ENCODE data around the gene ELL. TPM values are rescaled to one million over a fixed set of nuclear protein-coding genes. Genes with fewer than 3 reads are reported as not detected.
A peak's percentile ranks its signal among the peaks of the same experiment; 100 is the strongest.

ELL gene
- total RNA-seq, 4 donors from 2014 or later = 16.2 to 72.2 (median 18.0) TPM

GRCh38 chr19:18490728-18491127, 31.1 kb downstream of the ELL start:
- no peak for DNase-seq
- no peaks in the 10 kb centered on the region for H3K27me3 ChIP-seq
- TF ChIP-seq CTCF (IDR thresholded peaks at IDR 0.05) = no peak
- no peak for TF ChIP-seq EP300 (IDR thresholded peaks at IDR 0.05; ENCODE audit: low read depth)
- no peak for TF ChIP-seq POLR2AphosphoS5 (IDR thresholded peaks at IDR 0.05)
- no peak for TF ChIP-seq POLR2A (IDR thresholded peaks at IDR 0.05)
- intact Hi-C loops (cut with DNase I; ENCODE audit: low total_unique reads) (no loop called here), in situ Hi-C loops (cut with MboI; ENCODE audit: low pct_ligation_motif_present in 1 of 4, low pct_unique_long_range_greater_than_20kb in 1 of 4, low sequenced_read_pairs in 3 of 4) (no loop called here)
- no peaks in the 10 kb centered on the region for H3K9me3 ChIP-seq
- WGBS, 2 donors (ENCODE audit: low coverage in 1 of 2) = 92% methylated on average over 6 of the region's 6 CpGs; no CpG with 5 or more reads in 1 of the 2 donors
- no peak overlapping the region for H3K27ac ChIP-seq
- no peaks in the 10 kb centered on the region for H3K36me3 ChIP-seq
- H3K4me1 ChIP-seq = peaks cover 33 to 65% (median 55%) of the 10 kb centered on the region in 4 donors
- no peak overlapping the region for H3K4me3 ChIP-seq

GRCh38 chr19:18489627-18490184, 32.2 kb downstream of the ELL start:
- in situ Hi-C loops (cut with MboI; ENCODE audit: low pct_ligation_motif_present in 1 of 4, low pct_unique_long_range_greater_than_20kb in 1 of 4, low sequenced_read_pairs in 3 of 4) = no loop called here
- no peaks in the 10 kb centered on the region for H3K9me3 ChIP-seq
- no peak overlapping the region for H3K4me3 ChIP-seq
- peak overlapping the region in 1 of 4 donors; percentile 35 for H3K27ac ChIP-seq
- H3K4me1 ChIP-seq = peaks cover 38 to 65% (median 56%) of the 10 kb centered on the region in 4 donors
- no peaks in the 10 kb centered on the region for H3K27me3 ChIP-seq
- no peaks in the 10 kb centered on the region for H3K36me3 ChIP-seq
- 90% methylated on average over 14 of the region's 14 CpGs; no CpG with 5 or more reads in 1 of the 2 donors for WGBS, 2 donors (ENCODE audit: low coverage in 1 of 2)
- TF ChIP-seq POLR2A (IDR thresholded peaks at IDR 0.05) (no peak), POLR2AphosphoS5 (IDR thresholded peaks at IDR 0.05) (no peak), CTCF (IDR thresholded peaks at IDR 0.05) (no peak), EP300 (IDR thresholded peaks at IDR 0.05; ENCODE audit: low read depth) (no peak)
- intact Hi-C loops (cut with DNase I; ENCODE audit: low total_unique reads) = no loop called here
- no peak for DNase-seq

GRCh38 chr19:18488838-18489626, 32.8 kb downstream of the ELL start:
- peaks cover 38 to 67% (median 53%) of the 10 kb centered on the region in 4 donors for H3K4me1 ChIP-seq
- H3K9me3 ChIP-seq = no peaks in the 10 kb centered on the region
- WGBS, 2 donors (ENCODE audit: low coverage in 1 of 2) = 57% methylated on average over 20 of the region's 22 CpGs; no CpG with 5 or more reads in 1 of the 2 donors
- no peaks in the 10 kb centered on the region for H3K36me3 ChIP-seq
- intact Hi-C loops (cut with DNase I; ENCODE audit: low total_unique reads) (no loop called here), in situ Hi-C loops (cut with MboI; ENCODE audit: low pct_ligation_motif_present in 1 of 4, low pct_unique_long_range_greater_than_20kb in 1 of 4, low sequenced_read_pairs in 3 of 4) (no loop called here)
- DNase-seq = peak; percentile 45
- peak overlapping the region in 1 of 4 donors; percentile 35 for H3K27ac ChIP-seq
- H3K27me3 ChIP-seq = no peaks in the 10 kb centered on the region
- no peak overlapping the region for H3K4me3 ChIP-seq
- TF ChIP-seq POLR2AphosphoS5 (IDR thresholded peaks at IDR 0.05) (no peak), CTCF (IDR thresholded peaks at IDR 0.05) (peak in 4 of 5 experiments; percentile 16 to 46 (median 26)), POLR2A (IDR thresholded peaks at IDR 0.05) (no peak), EP300 (IDR thresholded peaks at IDR 0.05; ENCODE audit: low read depth) (no peak)

GRCh38 chr19:18488403-18488723, 33.5 kb downstream of the ELL start:
- DNase-seq = no peak
- no peak overlapping the region for H3K4me3 ChIP-seq
- TF ChIP-seq CTCF (IDR thresholded peaks at IDR 0.05) (peak in 2 of 5 experiments; percentile 19 to 25), POLR2AphosphoS5 (IDR thresholded peaks at IDR 0.05) (no peak), EP300 (IDR thresholded peaks at IDR 0.05; ENCODE audit: low read depth) (no peak)
- intact Hi-C loops (cut with DNase I; ENCODE audit: low total_unique reads) = no loop called here
- 91% methylated on average over 5 of the region's 6 CpGs; no CpG with 5 or more reads in 1 of the 2 donors for WGBS, 2 donors (ENCODE audit: low coverage in 1 of 2)
- no peaks in the 10 kb centered on the region for H3K27me3 ChIP-seq
- peak overlapping the region in 1 of 4 donors; percentile 16 for H3K27ac ChIP-seq
- no peaks in the 10 kb centered on the region for H3K36me3 ChIP-seq
- no peaks in the 10 kb centered on the region for H3K9me3 ChIP-seq
- in situ Hi-C loops (cut with MboI; ENCODE audit: low pct_ligation_motif_present in 1 of 4, low pct_unique_long_range_greater_than_20kb in 1 of 4, low sequenced_read_pairs in 3 of 4) = no loop called here
- H3K4me1 ChIP-seq = peaks cover 38 to 65% (median 53%) of the 10 kb centered on the region in 4 donors

Measured in transverse colon (tissue), 4 donors.